Measurements from ENCODE around the gene LRMDA. TPM values are rescaled to one million over a fixed set of nuclear protein-coding genes. Genes with fewer than 3 reads are reported as not detected.

The LRMDA gene
- total RNA-seq, 1 experiment from 2014 or later = 4.8 TPM

- CTCF ChIA-PET = no interaction called here
- Histone ChIP-seq H4K20me1 (ENCODE audit: insufficient read depth) (no peaks in the 10 kb centered on the region), H3K79me2 (ENCODE audit: insufficient read depth, low read length) (no peaks in the 10 kb centered on the region), H3K4me1 (ENCODE audit: control insufficient read depth in 1 of 2, insufficient read depth in 2 of 2, low read length in 2 of 2) (no peaks in the 10 kb centered on the region), H2AFZ (ENCODE audit: low read depth, low read length, poor library complexity, severe bottlenecking) (no peak overlapping the region), H3K9me2 (ENCODE audit: insufficient read depth) (no peaks in the 10 kb centered on the region), H3K36me3 (ENCODE audit: control insufficient read depth in 1 of 2, insufficient read depth in 2 of 2, low read length in 2 of 2) (no peaks in the 10 kb centered on the region), H3K4me3 (replicated peaks in 1 of 2; ENCODE audit: low read depth in 1 of 2, low read length in 2 of 2) (no peak overlapping the region), H3K9me3 (ENCODE audit: control insufficient read depth in 1 of 2, insufficient read depth in 1 of 2, low read depth in 1 of 2, low read length in 2 of 2) (no peaks in the 10 kb centered on the region), H3K27ac (ENCODE audit: low read depth, low read length) (no peak overlapping the region), H3K9ac (ENCODE audit: low read length) (no peak overlapping the region), H3K27me3 (ENCODE audit: insufficient read depth, low read length) (peaks cover 32% of the 10 kb centered on the region), H3K4me2 (ENCODE audit: low read length) (no peak overlapping the region)
- intact Hi-C loops (cut with micrococcal nuclease) = no loop called here
- ATAC-seq = no peak
- BruUV-seq (replicated peaks) = no TSS peak
- POLR2A ChIA-PET = no interaction called here
- no peak for TF ChIP-seq ZBTB33 (IDR thresholded peaks at IDR 0.05; ENCODE audit: extremely low read depth, insufficient replicate concordance, low read length)
- no peak for TF ChIP-seq ZNF274 (IDR thresholded peaks at IDR 0.05; ENCODE audit: low read depth, low read length)
- no peak for DNase-seq (ENCODE audit: low read depth, low spot score)
- RAD21 ChIA-PET (ENCODE audit: low non-redundant PET in 1 of 2, low total read pairs in 2 of 2, uncharacterized antibody in 2 of 2, unreplicated experiment in 2 of 2) = no interaction called here
Observed at GRCh38 chr10:75648351-75648750, 216.9 kb downstream of the LRMDA start.

DNA sequence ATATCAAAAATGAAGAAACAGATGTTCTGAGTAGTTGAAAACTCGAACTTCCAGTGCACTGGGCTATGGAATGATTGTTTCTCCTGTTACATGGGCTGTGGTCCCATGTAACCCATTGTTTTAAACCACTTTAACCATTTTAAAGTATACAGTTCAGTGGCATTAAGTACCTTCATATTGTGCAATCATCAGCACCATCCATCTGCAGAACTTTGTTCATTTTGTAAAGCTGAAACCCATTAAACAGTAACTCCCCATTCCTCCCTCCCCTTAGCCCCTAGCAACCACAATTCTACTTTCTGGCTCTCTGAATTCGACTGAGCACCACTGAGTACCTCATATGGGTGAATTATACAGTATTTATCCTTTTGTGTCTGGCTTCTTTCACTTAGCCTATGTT is 217.4 kb downstream of the LRMDA start:
- Histone ChIP-seq H3K9ac (ENCODE audit: low read length) (no peak overlapping the region), H3K27me3 (ENCODE audit: insufficient read depth, low read length) (peaks cover 29% of the 10 kb centered on the region), H3K9me2 (ENCODE audit: insufficient read depth) (no peaks in the 10 kb centered on the region), H3K4me2 (ENCODE audit: low read length) (no peak overlapping the region), H3K79me2 (ENCODE audit: insufficient read depth, low read length) (no peaks in the 10 kb centered on the region), H3K9me3 (ENCODE audit: control insufficient read depth in 1 of 2, insufficient read depth in 1 of 2, low read depth in 1 of 2, low read length in 2 of 2) (no peaks in the 10 kb centered on the region), H2AFZ (ENCODE audit: low read depth, low read length, poor library complexity, severe bottlenecking) (no peak overlapping the region), H3K4me1 (ENCODE audit: control insufficient read depth in 1 of 2, insufficient read depth in 2 of 2, low read length in 2 of 2) (peaks cover 0 to 2% of the 10 kb centered on the region in 2 experiments; a peak in 1 of 4 replicates), H4K20me1 (ENCODE audit: insufficient read depth) (no peaks in the 10 kb centered on the region), H3K27ac (ENCODE audit: low read depth, low read length) (no peak overlapping the region), H3K36me3 (ENCODE audit: control insufficient read depth in 1 of 2, insufficient read depth in 2 of 2, low read length in 2 of 2) (no peaks in the 10 kb centered on the region), H3K4me3 (replicated peaks in 1 of 2; ENCODE audit: low read depth in 1 of 2, low read length in 2 of 2) (no peak overlapping the region)
- no TSS peak for BruUV-seq (replicated peaks)
- ATAC-seq (no peak), DNase-seq (ENCODE audit: low read depth, low spot score) (no peak)
- TF ChIP-seq ZBTB33 (IDR thresholded peaks at IDR 0.05; ENCODE audit: extremely low read depth, insufficient replicate concordance, low read length) = no peak
- TF ChIP-seq SP1 (IDR thresholded peaks at IDR 0.05; ENCODE audit: low read depth) = no peak
- intact Hi-C loops (cut with micrococcal nuclease) = no loop called here
- ChIA-PET RAD21 (ENCODE audit: low non-redundant PET in 1 of 2, low total read pairs in 2 of 2, uncharacterized antibody in 2 of 2, unreplicated experiment in 2 of 2) (no interaction called here), POLR2A (no interaction called here), CTCF (no interaction called here)

Measured in HCT116 (cell line).